GM12878 (cell line): ENCODE measurements around the gene SPAAR. TPM values are rescaled to one million over a fixed set of nuclear protein-coding genes. Genes with fewer than 3 reads are reported as not detected.
A peak's percentile ranks its signal among the peaks of the same experiment; 100 is the strongest.

Source experiments
- ATAC-seq: fragments of 200-7000 bp; cut with Tn5 transposase; 3 replicates; pipeline ENCODE4 v1.9.1; 2020; ENCODE audit warnings: mild to moderate bottlenecking, moderate library complexity
- BruUV-seq: library from RNA; stranded (reverse); fragments of 400-500 nt; replicated peaks from 2 replicates; lab custom pipeline; 2021; lab: Mats Ljungman, UMichigan
- CTCF ChIA-PET: fragments of 300-600 bp; sonication (Branson Sonifier 250); formaldehyde crosslinking; extraction: SDS; loops from one replicate; lab custom pipeline; 2021; ENCODE audit warnings: inconsistent platforms; lab: Yijun Ruan, JAX
- POLR2A ChIA-PET: fragments of 350-600 bp; formaldehyde crosslinking; extraction: SDS; loops from one replicate; lab custom pipeline; 2021; ENCODE audit warnings: inconsistent platforms; lab: Charles Lee
- RAD21 ChIA-PET: fragments of 300-600 bp; sonication (Branson Sonifier 250); formaldehyde crosslinking; loops from one replicate; lab custom pipeline; 2023; ENCODE audit warnings: antibody characterized with exemption; ENCODE audit not compliant: unreplicated experiment; lab: Charles Lee
- SMC1A ChIA-PET: fragments of 300-600 bp; sonication (Branson Sonifier 250); formaldehyde crosslinking; loops from one replicate; lab custom pipeline; 2023; ENCODE audit not compliant: unreplicated experiment, uncharacterized antibody; lab: Charles Lee
- DNase-seq: peaks from one replicate; pipeline ENCODE4 v3.0.0-alpha.2; 2011; ENCODE audit warnings: low read depth, low spot score
- FAIRE-seq: peaks from 3 replicates; lab custom pipeline; 2011; peaks lifted over from hg19 to GRCh38; lab: Jason Lieb, UNC
- H2AFZ ChIP-seq: 2 replicates; pipeline ENCODE4 v1.6.0; 2011; ENCODE audit warnings: low read depth, low read length, control low read depth; ENCODE audit not compliant: control insufficient read depth
- H3K27ac ChIP-seq: 2 replicates; pipeline ENCODE4 v1.5.1; 2011; ENCODE audit warnings: control low read depth; ENCODE audit not compliant: control insufficient read depth, insufficient read depth
- H3K27me3 ChIP-seq, 2 experiments: replicated peaks in 1 of 2; 2 replicates each; pipeline versions ENCODE4 v1.6.0 to v1.6.1; 2011; ENCODE audit warnings: low read length in 1 of 2; ENCODE audit not compliant: control insufficient read depth in 2 of 2, insufficient read depth in 2 of 2
- H3K36me3 ChIP-seq, 2 experiments: 2 replicates each; pipeline ENCODE4 v1.5.1; 2011; ENCODE audit warnings: low read length in 1 of 2; ENCODE audit not compliant: control insufficient read depth in 2 of 2, insufficient read depth in 2 of 2
- H3K4me1 ChIP-seq: 2 replicates; pipeline ENCODE4 v1.6.1; 2011; ENCODE audit warnings: mild to moderate bottlenecking, low read length, moderate library complexity, mixed read lengths; ENCODE audit not compliant: control insufficient read depth, insufficient read depth
- H3K4me2 ChIP-seq: 2 replicates; pipeline ENCODE4 v1.6.0; 2011; ENCODE audit warnings: control low read depth; ENCODE audit not compliant: control insufficient read depth, insufficient read depth
- H3K4me3 ChIP-seq: fragments of 200-600 bp; sonication (generic); 2 replicates; pipeline ENCODE4 v1.5.1; 2016
- H3K79me2 ChIP-seq: 2 replicates; pipeline ENCODE4 v1.6.0; 2011; ENCODE audit warnings: low read length; ENCODE audit not compliant: control insufficient read depth, insufficient read depth
- H3K9ac ChIP-seq: 2 replicates; pipeline ENCODE4 v1.8.0; 2011; ENCODE audit warnings: low read length, control low read depth, mixed read lengths; ENCODE audit not compliant: control insufficient read depth, insufficient read depth
- H3K9me3 ChIP-seq: replicated peaks from 3 replicates; pipeline ENCODE4 v1.5.1; 2011; ENCODE audit warnings: mild to moderate bottlenecking, low read length; ENCODE audit not compliant: control insufficient read depth, insufficient read depth
- H4K20me1 ChIP-seq: 2 replicates; pipeline ENCODE4 v1.6.0; 2011; ENCODE audit not compliant: control insufficient read depth, insufficient read depth
- ASH2L ChIP-seq: fragments of 300-600, 200-600 bp; sonication (generic); IDR thresholded peaks from 2 replicates; pipeline ENCODE4 v1.6.1; 2017; ENCODE audit warnings: low read depth, mild to moderate bottlenecking, borderline replicate concordance
- ATF2 ChIP-seq: IDR thresholded peaks from 2 replicates; pipeline ENCODE4 v1.6.1; 2012; ENCODE audit warnings: low read length, inconsistent platforms
- BCLAF1 ChIP-seq: fragments of 450-650 bp; IDR thresholded peaks from 2 replicates; pipeline ENCODE4 v1.6.1; 2017; ENCODE audit warnings: antibody characterized with exemption, mild to moderate bottlenecking, moderate library complexity
- CHD1 ChIP-seq: IDR thresholded peaks from 2 replicates; pipeline ENCODE4 v1.6.1; 2012; ENCODE audit warnings: low read depth, low read length, improper control_type of control experiment
- DPF2 ChIP-seq: fragments of 450-650 bp; IDR thresholded peaks from 2 replicates; pipeline ENCODE4 v1.6.1; 2017; ENCODE audit warnings: mild to moderate bottlenecking
- EZH2 ChIP-seq: IDR thresholded peaks from 2 replicates; pipeline ENCODE4 v1.6.1; 2012; ENCODE audit warnings: low read depth, mild to moderate bottlenecking, control low read depth, inconsistent platforms, low read length, borderline replicate concordance; ENCODE audit not compliant: control insufficient read depth
- FOXK2 ChIP-seq: fragments of 450-650 bp; IDR thresholded peaks from 2 replicates; pipeline ENCODE4 v1.6.1; 2017; ENCODE audit warnings: mild to moderate bottlenecking, moderate library complexity
- IRF3 ChIP-seq: fragments of 450-650 bp; IDR thresholded peaks from 2 replicates; pipeline ENCODE4 v1.6.1; 2014; ENCODE audit warnings: mild to moderate bottlenecking
- MEF2A ChIP-seq: IDR thresholded peaks from 2 replicates; pipeline ENCODE4 v1.6.1; 2011; ENCODE audit warnings: low read depth, mild to moderate bottlenecking, low read length, moderate library complexity; ENCODE audit not compliant: insufficient read depth
- MYC ChIP-seq: IDR thresholded peaks from 2 replicates; pipeline ENCODE4 v1.6.1; 2011; ENCODE audit warnings: mild to moderate bottlenecking, low read length, moderate library complexity, inconsistent platforms; ENCODE audit not compliant: insufficient read depth, insufficient replicate concordance, insufficient read length, severe bottlenecking
- PKNOX1 ChIP-seq: fragments of 450-650 bp; IDR thresholded peaks from 2 replicates; pipeline ENCODE4 v1.6.1; 2016; ENCODE audit warnings: mild to moderate bottlenecking
- POLR2A ChIP-seq: IDR thresholded peaks from 2 replicates; pipeline ENCODE4 v1.6.1; 2011; ENCODE audit warnings: low read depth, mild to moderate bottlenecking, low read length
- SIN3A ChIP-seq: IDR thresholded peaks from 2 replicates; pipeline ENCODE4 v1.6.1; 2012; ENCODE audit warnings: low read depth, low read length, improper control_type of control experiment
- USF2 ChIP-seq: IDR thresholded peaks from 2 replicates; pipeline ENCODE4 v1.6.1; 2011; ENCODE audit warnings: low read depth, low read length, improper control_type of control experiment, borderline replicate concordance
- WGBS: methylation state at CpG from one replicate; pipeline ENCODE4 v1.1.6; 2016; ENCODE audit warnings: low lambda C conversion rate; ENCODE audit not compliant: insufficient replicate concordance, insufficient coverage; ENCODE audit errors: missing lambda C conversion rate; 5-methylcytosine and 5-hydroxymethylcytosine counted together
- in situ Hi-C: fragments of 300-500 bp; cut with MboI; formaldehyde crosslinking; loops from 9 replicates; pipeline ENCODE4 v1.14.3; 2018; ENCODE audit warnings: mixed read lengths
- intact Hi-C: fragments of 100-400 bp; cut with micrococcal nuclease; formaldehyde crosslinking; loops from one replicate; pipeline ENCODE4 v1.14.2; 2022; ENCODE audit not compliant: unreplicated experiment
- polyA plus RNA-seq, 11 experiments: library from polyadenylated mRNA; depleted of rRNA in 4 of 11; unstranded in 6 of 11; stranded (reverse) in 5 of 11; fragments of >200 nt; fragmentation: Nextera tagmentation in 4 of 11; fragmentation: Illumina TruSeq in 1 of 11; extraction: Ambion mirVana in 4 of 11; extraction: Trizol in 1 of 11; gene quantifications; 1 replicate in 1 of 11; 2 replicates in 10 of 11; pipeline versions ENCODE4 v1.2.1 to v1.2.3, GENCODE V29; 2011 to 2016; ENCODE audit warnings: inconsistent platforms in 2 of 11, missing spikeins in 2 of 11, low read depth in 1 of 11
- total RNA-seq, 4 experiments: library from RNA; depleted of rRNA in 3 of 4; stranded (reverse); fragments of >200 nt in 3 of 4; fragmentation: Illumina TruSeq in 1 of 4; extraction: Trizol in 1 of 4; gene quantifications; 2 replicates each; pipeline versions ENCODE4 v1.2.1 to v1.2.3, GENCODE V29; 2013 to 2021

Gene SPAAR
- total and polyA plus RNA-seq, 10 of the 15 experiments (the other 5 are each of a cell fraction or from before 2014, with no cell fraction given), result not detected

- Histone ChIP-seq H3K9ac (no peak overlapping the region), H3K79me2 (no peaks in the 10 kb centered on the region)
- CTCF ChIA-PET, result no interaction called here
- peak; percentile 61 for FAIRE-seq
- 18% methylated on average over 4 of the region's 4 CpGs for WGBS
- ATAC-seq, result no peak
- RAD21 ChIA-PET, result no interaction called here
- TF ChIP-seq BCLAF1 (no peak), DPF2 (no peak), ASH2L (no peak), PKNOX1 (no peak), MYC (no peak), MEF2A (no peak), ATF2 (no peak), USF2 (no peak), EZH2 (no peak), SIN3A (no peak), POLR2A (no peak), FOXK2 (no peak), IRF3 (no peak), CHD1 (no peak)
- TF ChIP-seq, all 136 proteins: peak for 0
- Histone ChIP-seq H3K4me3 (no peak overlapping the region; the same call in 1 of the 2 replicates), H3K4me1 (peaks cover 3% of the 10 kb centered on the region), H3K9me3 (no peaks in the 10 kb centered on the region), H3K4me2 (no peak overlapping the region), H3K27ac (no peak overlapping the region), H2AFZ (no peak overlapping the region), H3K36me3 (no peaks in the 10 kb centered on the region), H4K20me1 (no peaks in the 10 kb centered on the region), H3K27me3 (no peaks in the 10 kb centered on the region)
- DNase-seq, result no peak
- intact Hi-C loops (no loop called here), in situ Hi-C loops (no loop called here)
- ChIA-PET SMC1A (no interaction called here), POLR2A (no interaction called here)
- BruUV-seq, result no TSS peak
Measured at GRCh38 chr9:35933550-35934067, 24.3 kb downstream of the SPAAR start.
